ENCODE results near the gene UGT1A7. TPM values are rescaled to one million over a fixed set of nuclear protein-coding genes. Genes with fewer than 3 reads are reported as not detected.

Gene UGT1A7
- total RNA-seq, 1 donor from 2014 or later: 0.12 TPM

- no peak overlapping the region for H3K4me3 Mint-ChIP-seq (ENCODE audit: unreplicated experiment)
- DNase-seq (ENCODE audit: low spot score): no peak
- no peak for TF ChIP-seq CTCF (IDR thresholded peaks at IDR 0.05)
- peaks cover 16% of the 10 kb centered on the region for H3K27me3 Mint-ChIP-seq (ENCODE audit: low read depth)
- H3K4me1 Mint-ChIP-seq (ENCODE audit: low read depth): no peaks in the 10 kb centered on the region
- peaks cover 10% of the 10 kb centered on the region for H3K9me3 Mint-ChIP-seq (ENCODE audit: low read depth)
- H3K27ac Mint-ChIP-seq (ENCODE audit: unreplicated experiment): no peak overlapping the region
- peaks cover 6% of the 10 kb centered on the region for H3K36me3 Mint-ChIP-seq (ENCODE audit: low read depth)
Measured at GRCh38 chr2:233773854-233774253, 92.2 kb downstream of the UGT1A7 start.

- Mint-ChIP-seq H3K27me3 (ENCODE audit: low read depth) (peaks cover 19% of the 10 kb centered on the region), H3K27ac (ENCODE audit: unreplicated experiment) (no peak overlapping the region), H3K4me1 (ENCODE audit: low read depth) (no peaks in the 10 kb centered on the region), H3K36me3 (ENCODE audit: low read depth) (peaks cover 6% of the 10 kb centered on the region), H3K4me3 (ENCODE audit: unreplicated experiment) (no peak overlapping the region), H3K9me3 (ENCODE audit: low read depth) (peaks cover 10% of the 10 kb centered on the region)
- no peak for DNase-seq (ENCODE audit: low spot score)
- TF ChIP-seq CTCF (IDR thresholded peaks at IDR 0.05): no peak
Measured at GRCh38 chr2:233775414-233775813, 93.7 kb downstream of the UGT1A7 start.

- Mint-ChIP-seq H3K4me3 (ENCODE audit: unreplicated experiment) (no peak within 1 kb of the TSS), H3K4me1 (ENCODE audit: low read depth) (no peaks in the 10 kb centered on the region), H3K36me3 (ENCODE audit: low read depth) (peaks cover 10% of the 10 kb centered on the region), H3K27ac (ENCODE audit: unreplicated experiment) (no peak within 1 kb of the TSS), H3K27me3 (ENCODE audit: low read depth) (peaks cover 29% of the 10 kb centered on the region), H3K9me3 (ENCODE audit: low read depth) (peaks cover 27% of the 10 kb centered on the region)
- no peak for TF ChIP-seq CTCF (IDR thresholded peaks at IDR 0.05)
- DNase-seq (ENCODE audit: low spot score): no peak
Measured at GRCh38 chr2:233778030-233778429, 96.3 kb downstream of the UGT1A7 start, which contains the start of gene MROH2A. Gene MROH2A (plus strand): TSS chr2:233778330. CDS start chr2:233779359, 1,029 bp downstream.

- Mint-ChIP-seq H3K9me3 (ENCODE audit: low read depth) (peaks cover 27% of the 10 kb centered on the region), H3K27me3 (ENCODE audit: low read depth) (peaks cover 31% of the 10 kb centered on the region), H3K4me1 (ENCODE audit: low read depth) (no peaks in the 10 kb centered on the region), H3K36me3 (ENCODE audit: low read depth) (peaks cover 10% of the 10 kb centered on the region), H3K27ac (ENCODE audit: unreplicated experiment) (no peak overlapping the region), H3K4me3 (ENCODE audit: unreplicated experiment) (no peak overlapping the region)
- DNase-seq (ENCODE audit: low spot score): no peak
- no peak for TF ChIP-seq CTCF (IDR thresholded peaks at IDR 0.05)
Measured at GRCh38 chr2:233779722-233780121, 98.0 kb downstream of the UGT1A7 start.

- TF ChIP-seq CTCF (IDR thresholded peaks at IDR 0.05): no peak
- H3K27ac Mint-ChIP-seq (ENCODE audit: unreplicated experiment): no peak overlapping the region
- no peaks in the 10 kb centered on the region for H3K4me1 Mint-ChIP-seq (ENCODE audit: low read depth)
Measured at GRCh38 chr2:233780771-233781170, 99.1 kb downstream of the UGT1A7 start.

More at GRCh38 chr2:233780771-233781170, 99.1 kb downstream of the UGT1A7 start:
- H3K9me3 Mint-ChIP-seq (ENCODE audit: low read depth): peaks cover 23% of the 10 kb centered on the region
- peaks cover 28% of the 10 kb centered on the region for H3K27me3 Mint-ChIP-seq (ENCODE audit: low read depth)
- H3K36me3 Mint-ChIP-seq (ENCODE audit: low read depth): peaks cover 10% of the 10 kb centered on the region
- DNase-seq (ENCODE audit: low spot score): no peak
- no peak overlapping the region for H3K4me3 Mint-ChIP-seq (ENCODE audit: unreplicated experiment)
